ENCODE data around the gene MTPN. TPM values are rescaled to one million over a fixed set of nuclear protein-coding genes. Genes with fewer than 3 reads are reported as not detected.

Gene MTPN
- total RNA-seq, 2 experiments from 2014 or later = 88.4 to 94.0 TPM

DNA sequence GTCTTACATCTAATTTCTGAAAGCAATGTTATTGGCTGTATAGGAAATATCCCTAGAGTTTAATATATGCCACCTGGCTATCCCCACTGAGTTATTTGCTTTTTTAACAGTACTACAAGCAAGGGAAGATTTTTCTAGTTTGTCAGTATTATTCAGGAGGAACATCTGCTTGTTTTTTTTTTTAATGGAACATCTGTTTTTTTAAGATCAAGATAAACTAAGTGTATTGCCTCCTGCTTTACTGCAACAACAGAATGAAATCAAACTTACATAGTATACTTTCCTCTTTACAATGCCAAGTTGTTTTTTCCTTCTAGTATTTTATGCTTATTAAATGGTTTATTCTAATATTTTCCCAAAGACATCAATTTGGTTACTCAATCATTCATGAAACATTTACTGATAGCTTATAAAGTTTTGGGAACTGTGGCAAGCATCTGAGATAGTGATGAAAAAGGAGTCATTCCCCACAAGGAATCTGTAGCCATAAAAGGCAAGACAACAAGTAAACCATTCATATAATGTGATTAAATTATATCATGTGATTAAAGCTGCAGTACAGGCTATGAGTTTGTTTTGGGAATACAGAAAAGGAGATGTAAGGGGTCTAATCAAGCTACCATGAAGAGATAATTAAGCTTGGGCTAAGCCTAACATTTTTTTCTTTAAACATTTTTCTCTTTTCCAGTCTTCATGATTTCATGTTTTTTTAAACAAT, 17.4 kb downstream of the MTPN start:
- Mint-ChIP-seq H3K9me3 (no peaks in the 10 kb centered on the region), H3K36me3 (ENCODE audit: low read depth) (peaks cover 71% of the 10 kb centered on the region), H3K27ac (peak overlapping the region; percentile 23), H3K4me1 (ENCODE audit: low read depth) (peaks cover 95% of the 10 kb centered on the region), H3K4me3 (peak overlapping the region; percentile 7), H3K27me3 (no peaks in the 10 kb centered on the region)
- CTCF ChIA-PET = no interaction called here
- H3K4me1 ChIP-seq (ENCODE audit: insufficient read depth, low read length) = no peaks in the 10 kb centered on the region
- ATAC-seq (ENCODE audit: poor library complexity) (no peak), DNase-seq (no peak)
- H3K27me3 ChIP-seq (ENCODE audit: control insufficient read depth in 1 of 2, insufficient read depth in 2 of 2, low read length in 2 of 2) = no peaks in the 10 kb centered on the region
- no peak overlapping the region for H3K4me3 ChIP-seq (ENCODE audit: low read length)
- intact Hi-C loops (cut with DNase I, micrococcal nuclease) = no loop called here
- H3K36me3 ChIP-seq (ENCODE audit: insufficient read depth, low read length) = peaks cover 4% of the 10 kb centered on the region
- no peak overlapping the region for H3K27ac ChIP-seq (ENCODE audit: low read depth in 1 of 2, low read length in 2 of 2)
- POLR2A ChIA-PET = no interaction called here
- TF ChIP-seq, protein P1, sequence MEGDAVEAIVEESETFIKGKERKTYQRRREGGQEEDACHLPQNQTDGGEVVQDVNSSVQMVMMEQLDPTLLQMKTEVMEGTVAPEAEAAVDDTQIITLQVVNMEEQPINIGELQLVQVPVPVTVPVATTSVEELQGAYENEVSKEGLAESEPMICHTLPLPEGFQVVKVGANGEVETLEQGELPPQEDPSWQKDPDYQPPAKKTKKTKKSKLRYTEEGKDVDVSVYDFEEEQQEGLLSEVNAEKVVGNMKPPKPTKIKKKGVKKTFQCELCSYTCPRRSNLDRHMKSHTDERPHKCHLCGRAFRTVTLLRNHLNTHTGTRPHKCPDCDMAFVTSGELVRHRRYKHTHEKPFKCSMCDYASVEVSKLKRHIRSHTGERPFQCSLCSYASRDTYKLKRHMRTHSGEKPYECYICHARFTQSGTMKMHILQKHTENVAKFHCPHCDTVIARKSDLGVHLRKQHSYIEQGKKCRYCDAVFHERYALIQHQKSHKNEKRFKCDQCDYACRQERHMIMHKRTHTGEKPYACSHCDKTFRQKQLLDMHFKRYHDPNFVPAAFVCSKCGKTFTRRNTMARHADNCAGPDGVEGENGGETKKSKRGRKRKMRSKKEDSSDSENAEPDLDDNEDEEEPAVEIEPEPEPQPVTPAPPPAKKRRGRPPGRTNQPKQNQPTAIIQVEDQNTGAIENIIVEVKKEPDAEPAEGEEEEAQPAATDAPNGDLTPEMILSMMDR (IDR thresholded peaks at IDR 0.05) = no peak
- H3K9me3 ChIP-seq (ENCODE audit: control insufficient read depth in 1 of 2, insufficient read depth in 1 of 2, low read length in 2 of 2) = no peaks in the 10 kb centered on the region

- no peak for ATAC-seq (ENCODE audit: poor library complexity)
- H3K4me3 Mint-ChIP-seq = no peak overlapping the region
- no peak for DNase-seq
- Histone ChIP-seq H3K27ac (ENCODE audit: low read depth in 1 of 2, low read length in 2 of 2) (no peak overlapping the region), H3K4me3 (ENCODE audit: low read length) (no peak overlapping the region), H3K36me3 (ENCODE audit: insufficient read depth, low read length) (peaks cover 4% of the 10 kb centered on the region), H3K4me1 (ENCODE audit: insufficient read depth, low read length) (no peaks in the 10 kb centered on the region), H3K27me3 (ENCODE audit: control insufficient read depth in 1 of 2, insufficient read depth in 2 of 2, low read length in 2 of 2) (no peaks in the 10 kb centered on the region), H3K9me3 (ENCODE audit: control insufficient read depth in 1 of 2, insufficient read depth in 1 of 2, low read length in 2 of 2) (no peaks in the 10 kb centered on the region)
- TF ChIP-seq, protein P1 (IDR thresholded peaks at IDR 0.05) = no peak
- ChIA-PET CTCF (no interaction called here), POLR2A (no interaction called here)
- no peak overlapping the region for H3K27ac Mint-ChIP-seq
- H3K4me1 Mint-ChIP-seq (ENCODE audit: low read depth) = peaks cover 83% of the 10 kb centered on the region
- H3K27me3 Mint-ChIP-seq = no peaks in the 10 kb centered on the region
- no peaks in the 10 kb centered on the region for H3K9me3 Mint-ChIP-seq
- intact Hi-C loops (cut with DNase I, micrococcal nuclease) = no loop called here
- peaks cover 77% of the 10 kb centered on the region for H3K36me3 Mint-ChIP-seq (ENCODE audit: low read depth)
Observed at GRCh38 chr7:135958173-135958572, 19.0 kb downstream of the MTPN start.

DNA sequence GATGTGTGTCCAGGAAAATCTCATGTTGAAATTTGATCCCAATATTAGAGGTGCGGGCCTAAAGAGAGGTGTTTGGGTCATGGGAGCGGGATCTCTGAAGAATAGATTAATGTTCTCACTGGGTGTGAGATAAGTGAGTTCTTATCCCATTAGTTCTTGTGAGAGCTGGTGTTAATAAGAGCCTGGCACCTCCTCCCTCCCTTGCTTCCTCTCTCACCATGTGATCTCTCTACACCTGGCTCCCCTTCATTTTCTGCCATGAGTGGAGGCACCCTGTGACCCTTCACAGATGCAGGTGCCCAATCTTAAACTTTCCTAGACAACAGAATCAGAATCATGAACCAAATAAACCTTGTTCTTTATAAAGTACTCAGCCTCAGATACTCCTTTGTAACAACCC, 19.5 kb downstream of the MTPN start:
- H3K36me3 Mint-ChIP-seq (ENCODE audit: low read depth) = peaks cover 77% of the 10 kb centered on the region
- Histone ChIP-seq H3K27ac (ENCODE audit: low read depth in 1 of 2, low read length in 2 of 2) (no peak overlapping the region), H3K9me3 (ENCODE audit: control insufficient read depth in 1 of 2, insufficient read depth in 1 of 2, low read length in 2 of 2) (no peaks in the 10 kb centered on the region), H3K4me3 (ENCODE audit: low read length) (no peak overlapping the region), H3K36me3 (ENCODE audit: insufficient read depth, low read length) (peaks cover 4% of the 10 kb centered on the region), H3K27me3 (ENCODE audit: control insufficient read depth in 1 of 2, insufficient read depth in 2 of 2, low read length in 2 of 2) (no peaks in the 10 kb centered on the region), H3K4me1 (ENCODE audit: insufficient read depth, low read length) (no peaks in the 10 kb centered on the region)
- TF ChIP-seq, protein P1 (IDR thresholded peaks at IDR 0.05) = no peak
- DNase-seq (no peak), ATAC-seq (ENCODE audit: poor library complexity) (no peak)
- intact Hi-C loops (cut with DNase I, micrococcal nuclease) = no loop called here
- H3K27ac Mint-ChIP-seq = peak overlapping the region; percentile 13
- CTCF ChIA-PET = no interaction called here
- H3K4me1 Mint-ChIP-seq (ENCODE audit: low read depth) = peaks cover 83% of the 10 kb centered on the region
- no peaks in the 10 kb centered on the region for H3K27me3 Mint-ChIP-seq
- no peak overlapping the region for H3K4me3 Mint-ChIP-seq
- POLR2A ChIA-PET = no interaction called here
- H3K9me3 Mint-ChIP-seq = no peaks in the 10 kb centered on the region

All from CD4-positive, alpha-beta T cell (primary cell).